ENCODE data around the gene HNRNPH2.

DNA sequence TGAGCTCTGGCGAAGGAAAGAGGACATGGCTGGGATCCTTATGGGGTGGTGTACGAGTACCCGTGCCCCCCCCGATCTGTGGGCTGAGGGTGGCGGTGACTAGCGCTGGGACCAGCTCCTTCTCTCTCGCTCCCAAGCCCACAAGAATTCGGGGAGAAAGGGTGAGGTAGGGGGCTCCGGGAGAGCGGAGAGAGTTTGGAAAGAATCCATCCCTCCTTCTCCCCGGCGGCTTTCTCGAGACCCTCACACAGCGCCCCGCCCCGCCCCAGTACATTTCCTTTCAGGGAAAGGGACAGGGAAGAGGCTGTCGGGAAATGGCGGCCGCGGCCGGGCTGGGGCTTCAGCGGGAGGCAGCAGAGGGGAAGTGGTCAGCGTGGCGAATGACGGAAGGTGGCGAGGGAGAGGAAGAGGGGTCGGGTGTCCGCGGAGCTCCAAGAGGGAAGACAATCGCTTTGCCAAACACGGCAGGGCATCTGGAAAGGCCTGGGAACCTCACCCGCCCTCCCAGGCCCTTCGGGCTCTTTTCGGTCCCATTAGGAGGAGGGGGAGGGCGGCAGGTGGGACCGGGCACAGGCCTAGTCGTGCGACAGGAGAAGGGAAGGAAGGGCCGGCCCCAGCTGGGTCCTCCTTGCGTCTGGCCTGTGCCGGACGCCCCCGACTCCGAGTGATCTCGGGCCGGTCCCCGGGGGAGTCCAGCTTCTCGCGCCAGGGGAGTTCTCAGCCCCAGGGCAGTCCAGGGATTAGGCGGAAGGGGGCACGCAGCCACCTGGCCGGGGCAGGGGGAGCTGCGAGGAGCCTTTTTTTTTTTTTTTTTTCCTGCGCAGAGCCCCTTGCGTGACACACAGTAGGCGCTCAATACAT, 10.2 kb downstream of the HNRNPH2 start:
- TF ChIP-seq POLR2A (IDR thresholded peaks at IDR 0.05) = no peak
- TF ChIP-seq, protein P1, sequence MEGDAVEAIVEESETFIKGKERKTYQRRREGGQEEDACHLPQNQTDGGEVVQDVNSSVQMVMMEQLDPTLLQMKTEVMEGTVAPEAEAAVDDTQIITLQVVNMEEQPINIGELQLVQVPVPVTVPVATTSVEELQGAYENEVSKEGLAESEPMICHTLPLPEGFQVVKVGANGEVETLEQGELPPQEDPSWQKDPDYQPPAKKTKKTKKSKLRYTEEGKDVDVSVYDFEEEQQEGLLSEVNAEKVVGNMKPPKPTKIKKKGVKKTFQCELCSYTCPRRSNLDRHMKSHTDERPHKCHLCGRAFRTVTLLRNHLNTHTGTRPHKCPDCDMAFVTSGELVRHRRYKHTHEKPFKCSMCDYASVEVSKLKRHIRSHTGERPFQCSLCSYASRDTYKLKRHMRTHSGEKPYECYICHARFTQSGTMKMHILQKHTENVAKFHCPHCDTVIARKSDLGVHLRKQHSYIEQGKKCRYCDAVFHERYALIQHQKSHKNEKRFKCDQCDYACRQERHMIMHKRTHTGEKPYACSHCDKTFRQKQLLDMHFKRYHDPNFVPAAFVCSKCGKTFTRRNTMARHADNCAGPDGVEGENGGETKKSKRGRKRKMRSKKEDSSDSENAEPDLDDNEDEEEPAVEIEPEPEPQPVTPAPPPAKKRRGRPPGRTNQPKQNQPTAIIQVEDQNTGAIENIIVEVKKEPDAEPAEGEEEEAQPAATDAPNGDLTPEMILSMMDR (IDR thresholded peaks at IDR 0.05) = no peak

Measured in breast epithelium (tissue), 3 donors.